Activated T-cell treated with anti-CD3 and anti-CD28 coated beads, Interleukin-2, amount 50 U/mL, for 72 hours (primary cell): Measurements from ENCODE around the gene GDPGP1. TPM values are rescaled to one million over a fixed set of nuclear protein-coding genes. Genes with fewer than 3 reads are reported as not detected.

Source experiments
- ATAC-seq, 2 donors: fragments of 150-1000 bp; cut with Tn5 transposase; replicated peaks in 1 of 2; 2 replicates each; pipeline ENCODE4 v1.10.0; 2021; ENCODE audit warnings: moderate library complexity in 2 of 2, mild to moderate bottlenecking in 1 of 2
- DNase-seq, 2 donors: peaks; one replicate each; pipeline ENCODE4 v3.0.0; 2021 to 2022; ENCODE audit warnings: mixed read lengths in 1 of 2
- H3K27ac Mint-ChIP-seq: one replicate; pipeline ENCODE4 v1.8.0; 2022; ENCODE audit warnings: mild to moderate bottlenecking, moderate library complexity, mixed read lengths
- H3K27me3 Mint-ChIP-seq: one replicate; pipeline ENCODE4 v1.8.0; 2022; ENCODE audit warnings: low read depth, mixed read lengths
- H3K36me3 Mint-ChIP-seq, 2 donors: one replicate each; pipeline ENCODE4 v1.8.0; 2022; ENCODE audit warnings: mixed read lengths in 2 of 2, mild to moderate bottlenecking in 1 of 2; ENCODE audit not compliant: insufficient read depth in 2 of 2
- H3K4me1 Mint-ChIP-seq: one replicate; pipeline ENCODE4 v1.8.0; 2022; ENCODE audit warnings: low read depth, mixed read lengths
- H3K4me3 Mint-ChIP-seq, 2 donors: one replicate each; pipeline ENCODE4 v1.8.0; 2022; ENCODE audit warnings: mild to moderate bottlenecking in 2 of 2, mixed read lengths in 2 of 2, moderate library complexity in 2 of 2
- H3K9me3 Mint-ChIP-seq, 2 donors: one replicate each; pipeline ENCODE4 v1.8.0; 2022; ENCODE audit warnings: mixed read lengths in 2 of 2
- total RNA-seq, 2 donors: library from RNA; stranded (reverse); gene quantifications; one replicate each; pipeline ENCODE4 v1.2.3, GENCODE V29; 2022

The GDPGP1 gene
- total RNA-seq, 2 donors from 2014 or later: 5.8 to 7.0 TPM

GRCh38 chr15:90225047-90225446 lies 9.0 kb upstream of the GDPGP1 start:
- Mint-ChIP-seq H3K4me1 (peaks cover 9% of the 10 kb centered on the region), H3K36me3 (peaks cover 2 to 7% of the 10 kb centered on the region in 2 donors), H3K27me3 (no peaks in the 10 kb centered on the region), H3K27ac (no peak overlapping the region), H3K4me3 (no peak overlapping the region), H3K9me3 (no peaks in the 10 kb centered on the region)
- DNase-seq: no peak
- ATAC-seq: no peak

- Mint-ChIP-seq H3K27ac (no peak overlapping the region), H3K9me3 (no peaks in the 10 kb centered on the region), H3K4me1 (peaks cover 16% of the 10 kb centered on the region), H3K36me3 (peaks cover 2 to 8% of the 10 kb centered on the region in 2 donors), H3K4me3 (no peak overlapping the region), H3K27me3 (no peaks in the 10 kb centered on the region)
- no peak for DNase-seq
- no peak for ATAC-seq
These were observed 8.3 kb upstream of the GDPGP1 start for GRCh38 chr15:90225504-90226234.

- no peaks in the 10 kb centered on the region for H3K9me3 Mint-ChIP-seq
- no peaks in the 10 kb centered on the region for H3K27me3 Mint-ChIP-seq
These were observed 6.7 kb upstream of the GDPGP1 start for GRCh38 chr15:90227336-90227735.

GRCh38 chr15:90227816-90228772 lies 5.9 kb upstream of the GDPGP1 start:
- H3K4me3 Mint-ChIP-seq: no peak overlapping the region
- H3K27ac Mint-ChIP-seq: no peak overlapping the region
- no peaks in the 10 kb centered on the region for H3K27me3 Mint-ChIP-seq
- no peaks in the 10 kb centered on the region for H3K9me3 Mint-ChIP-seq
- H3K36me3 Mint-ChIP-seq: peaks cover 8 to 10% of the 10 kb centered on the region in 2 donors
- H3K4me1 Mint-ChIP-seq: peaks cover 40% of the 10 kb centered on the region
- no peak for DNase-seq
- no peak for ATAC-seq

More at GRCh38 chr15:90227336-90227735, 6.7 kb upstream of the GDPGP1 start:
- Mint-ChIP-seq H3K27ac (no peak overlapping the region), H3K4me3 (no peak overlapping the region), H3K4me1 (peaks cover 32% of the 10 kb centered on the region), H3K36me3 (peaks cover 5 to 9% of the 10 kb centered on the region in 2 donors)
- no peak for ATAC-seq
- no peak for DNase-seq

GRCh38 chr15:90228960-90229359 lies 5.0 kb upstream of the GDPGP1 start:
- Mint-ChIP-seq H3K4me1 (peaks cover 40% of the 10 kb centered on the region), H3K4me3 (no peak overlapping the region), H3K27ac (peak overlapping the region; percentile 30), H3K9me3 (no peaks in the 10 kb centered on the region), H3K27me3 (no peaks in the 10 kb centered on the region), H3K36me3 (peaks cover 10% of the 10 kb centered on the region in 2 donors)
- DNase-seq (no peak), ATAC-seq (no peak)

- peaks cover 10% of the 10 kb centered on the region in 2 donors for H3K36me3 Mint-ChIP-seq
- peaks cover 48% of the 10 kb centered on the region for H3K4me1 Mint-ChIP-seq
- ATAC-seq (no peak), DNase-seq (no peak)
- H3K4me3 Mint-ChIP-seq: peak overlapping the region; percentile 89 to 97
- peak overlapping the region; percentile 97 for H3K27ac Mint-ChIP-seq
- no peaks in the 10 kb centered on the region for H3K9me3 Mint-ChIP-seq
- H3K27me3 Mint-ChIP-seq: no peaks in the 10 kb centered on the region
These were observed 3.9 kb upstream of the GDPGP1 start for GRCh38 chr15:90230071-90230494.

- Mint-ChIP-seq H3K4me3 (peak overlapping the region; percentile 89 to 97), H3K9me3 (no peaks in the 10 kb centered on the region), H3K36me3 (peaks cover 10% of the 10 kb centered on the region in 2 donors), H3K27me3 (no peaks in the 10 kb centered on the region), H3K4me1 (peaks cover 50% of the 10 kb centered on the region), H3K27ac (peak overlapping the region; percentile 97)
- no peak for DNase-seq
- no peak for ATAC-seq
These were observed 3.4 kb upstream of the GDPGP1 start for GRCh38 chr15:90230610-90231009.

- H3K36me3 Mint-ChIP-seq: peaks cover 8 to 12% of the 10 kb centered on the region in 2 donors
- no peaks in the 10 kb centered on the region for H3K9me3 Mint-ChIP-seq
- DNase-seq (peak; percentile 69 to 70), ATAC-seq (peak; percentile 39 to 58)
- peak overlapping the region; percentile 89 to 97 for H3K4me3 Mint-ChIP-seq
- peaks cover 50% of the 10 kb centered on the region for H3K4me1 Mint-ChIP-seq
- peak overlapping the region; percentile 97 for H3K27ac Mint-ChIP-seq
- H3K27me3 Mint-ChIP-seq: no peaks in the 10 kb centered on the region
These were observed 2.7 kb upstream of the GDPGP1 start for GRCh38 chr15:90231028-90232017.

GRCh38 chr15:90232196-90232595 lies 1.8 kb upstream of the GDPGP1 start:
- H3K27ac Mint-ChIP-seq: peak overlapping the region; percentile 97
- ATAC-seq (no peak), DNase-seq (peak in 1 of 2 donors; percentile 18)
- H3K27me3 Mint-ChIP-seq: no peaks in the 10 kb centered on the region
- no peaks in the 10 kb centered on the region for H3K9me3 Mint-ChIP-seq
- H3K4me1 Mint-ChIP-seq: peaks cover 50% of the 10 kb centered on the region
- peak overlapping the region; percentile 89 to 97 for H3K4me3 Mint-ChIP-seq
- H3K36me3 Mint-ChIP-seq: peaks cover 8 to 12% of the 10 kb centered on the region in 2 donors

GRCh38 chr15:90232941-90233386 lies 1.0 kb upstream of the GDPGP1 start:
- Mint-ChIP-seq H3K36me3 (peaks cover 10 to 12% of the 10 kb centered on the region in 2 donors), H3K27me3 (no peaks in the 10 kb centered on the region), H3K4me1 (peaks cover 55% of the 10 kb centered on the region), H3K4me3 (peak overlapping the region; percentile 89 to 97), H3K9me3 (no peaks in the 10 kb centered on the region), H3K27ac (peak overlapping the region; percentile 97)
- DNase-seq (no peak), ATAC-seq (no peak)

GRCh38 chr15:90233387-90234095 lies 468 bp upstream of the GDPGP1 start, which contains the start of gene CIB1:
Gene CIB1 (minus strand): TSS chr15:90233941. CDS start chr15:90233885, 56 bp downstream.
- H3K27ac Mint-ChIP-seq: peak within 1 kb of the TSS; percentile 97
- H3K4me1 Mint-ChIP-seq: peaks cover 55% of the 10 kb centered on the region
- peaks cover 10 to 12% of the 10 kb centered on the region in 2 donors for H3K36me3 Mint-ChIP-seq
- H3K4me3 Mint-ChIP-seq: peak within 1 kb of the TSS; percentile 90 to 97
- H3K27me3 Mint-ChIP-seq: no peaks in the 10 kb centered on the region
- DNase-seq (peak; percentile 99), ATAC-seq (peak; percentile 87 to 90)
- H3K9me3 Mint-ChIP-seq: no peaks in the 10 kb centered on the region
